ENCODE results near the gene CA12.
A peak's percentile ranks its signal among the peaks of the same experiment; 100 is the strongest.
"Not testable (repeated sequence)": the region's sequence is repeated elsewhere in the genome, so short reads cannot be mapped to it uniquely, and the experiment has no call there.

The CA12 gene

GRCh38 chr15:63381301-63382204, at the start of gene CA12:
CA12 (minus strand) TSS chr15:63381846; CDS start chr15:63381720, 126 bp downstream.
- H3K27ac Mint-ChIP-seq: no peak within 1 kb of the TSS
- peak within 1 kb of the TSS; percentile 74 for H3K4me3 Mint-ChIP-seq
- H3K27me3 Mint-ChIP-seq: peaks cover 27% of the 10 kb centered on the region
- peaks cover 9% of the 10 kb centered on the region for H3K4me1 Mint-ChIP-seq (ENCODE audit: low read depth)
- H3K9me3 Mint-ChIP-seq (ENCODE audit: low read depth): no peaks in the 10 kb centered on the region
- no peaks in the 10 kb centered on the region for H3K36me3 Mint-ChIP-seq

GRCh38 chr15:63430766-63431451, 49.3 kb upstream of the CA12 start:
- no peaks in the 10 kb centered on the region for H3K27me3 Mint-ChIP-seq
- H3K4me1 Mint-ChIP-seq (ENCODE audit: low read depth): peaks cover 3% of the 10 kb centered on the region
- H3K27ac Mint-ChIP-seq: no peak overlapping the region
- no peak overlapping the region for H3K4me3 Mint-ChIP-seq
- H3K36me3 Mint-ChIP-seq: peaks cover 3% of the 10 kb centered on the region
- no peaks in the 10 kb centered on the region for H3K9me3 Mint-ChIP-seq (ENCODE audit: low read depth)

- H3K27me3 Mint-ChIP-seq: no peaks in the 10 kb centered on the region
These were observed 44.9 kb upstream of the CA12 start for GRCh38 chr15:63426552-63426951.

GRCh38 chr15:63425426-63425985, 43.9 kb upstream of the CA12 start:
- Mint-ChIP-seq H3K27me3 (no peaks in the 10 kb centered on the region), H3K9me3 (ENCODE audit: low read depth) (no peaks in the 10 kb centered on the region), H3K27ac (no peak overlapping the region), H3K4me1 (ENCODE audit: low read depth) (no peaks in the 10 kb centered on the region), H3K36me3 (peaks cover 3% of the 10 kb centered on the region), H3K4me3 (no peak overlapping the region)

More at GRCh38 chr15:63426552-63426951, 44.9 kb upstream of the CA12 start:
- Mint-ChIP-seq H3K36me3 (peaks cover 3% of the 10 kb centered on the region), H3K4me1 (ENCODE audit: low read depth) (no peaks in the 10 kb centered on the region), H3K27ac (no peak overlapping the region), H3K9me3 (ENCODE audit: low read depth) (no peaks in the 10 kb centered on the region), H3K4me3 (no peak overlapping the region)

GRCh38 chr15:63422891-63423590, 41.4 kb upstream of the CA12 start:
- no peaks in the 10 kb centered on the region for H3K9me3 Mint-ChIP-seq (ENCODE audit: low read depth)
- H3K27me3 Mint-ChIP-seq: no peaks in the 10 kb centered on the region
- H3K36me3 Mint-ChIP-seq: peaks cover 3% of the 10 kb centered on the region
- no peak overlapping the region for H3K27ac Mint-ChIP-seq
- no peaks in the 10 kb centered on the region for H3K4me1 Mint-ChIP-seq (ENCODE audit: low read depth)
- no peak overlapping the region for H3K4me3 Mint-ChIP-seq

GRCh38 chr15:63421433-63421832, 39.8 kb upstream of the CA12 start:
- H3K4me3 Mint-ChIP-seq: no peak overlapping the region
- no peaks in the 10 kb centered on the region for H3K27me3 Mint-ChIP-seq
- no peaks in the 10 kb centered on the region for H3K4me1 Mint-ChIP-seq (ENCODE audit: low read depth)
- no peaks in the 10 kb centered on the region for H3K9me3 Mint-ChIP-seq (ENCODE audit: low read depth)
- H3K27ac Mint-ChIP-seq: no peak overlapping the region
- no peaks in the 10 kb centered on the region for H3K36me3 Mint-ChIP-seq

GRCh38 chr15:63420333-63420747, 38.7 kb upstream of the CA12 start:
- Mint-ChIP-seq H3K27ac (no peak overlapping the region), H3K9me3 (ENCODE audit: low read depth) (no peaks in the 10 kb centered on the region), H3K27me3 (no peaks in the 10 kb centered on the region), H3K4me3 (no peak overlapping the region), H3K36me3 (no peaks in the 10 kb centered on the region), H3K4me1 (ENCODE audit: low read depth) (peaks cover under 1% of the 10 kb centered on the region)

- Mint-ChIP-seq H3K4me3 (no peak overlapping the region), H3K27ac (no peak overlapping the region), H3K9me3 (ENCODE audit: low read depth) (no peaks in the 10 kb centered on the region), H3K4me1 (ENCODE audit: low read depth) (peaks cover 11% of the 10 kb centered on the region), H3K27me3 (no peaks in the 10 kb centered on the region), H3K36me3 (no peaks in the 10 kb centered on the region)
These were observed 37.2 kb upstream of the CA12 start for GRCh38 chr15:63418811-63419210.

- H3K4me3 Mint-ChIP-seq: no peak overlapping the region
- peaks cover 13% of the 10 kb centered on the region for H3K4me1 Mint-ChIP-seq (ENCODE audit: low read depth)
- no peaks in the 10 kb centered on the region for H3K27me3 Mint-ChIP-seq
- no peaks in the 10 kb centered on the region for H3K36me3 Mint-ChIP-seq
- H3K9me3 Mint-ChIP-seq (ENCODE audit: low read depth): no peaks in the 10 kb centered on the region
- H3K27ac Mint-ChIP-seq: no peak overlapping the region
These were observed 36.1 kb upstream of the CA12 start for GRCh38 chr15:63417721-63418120.

GRCh38 chr15:63417274-63417673, 35.6 kb upstream of the CA12 start:
- H3K27me3 Mint-ChIP-seq; H3K36me3 Mint-ChIP-seq; H3K4me3 Mint-ChIP-seq; H3K27ac Mint-ChIP-seq; H3K9me3 Mint-ChIP-seq (ENCODE audit: low read depth): not testable (repeated sequence)
- H3K4me1 Mint-ChIP-seq (ENCODE audit: low read depth): peaks cover 13% of the 10 kb centered on the region

GRCh38 chr15:63414474-63415120, 33.0 kb upstream of the CA12 start:
- H3K27me3 Mint-ChIP-seq: no peaks in the 10 kb centered on the region
- H3K9me3 Mint-ChIP-seq (ENCODE audit: low read depth): no peaks in the 10 kb centered on the region
- no peak overlapping the region for H3K27ac Mint-ChIP-seq
- no peak overlapping the region for H3K4me3 Mint-ChIP-seq
- peaks cover 13% of the 10 kb centered on the region for H3K4me1 Mint-ChIP-seq (ENCODE audit: low read depth)
- no peaks in the 10 kb centered on the region for H3K36me3 Mint-ChIP-seq

- peaks cover 13% of the 10 kb centered on the region for H3K4me1 Mint-ChIP-seq (ENCODE audit: low read depth)
- H3K4me3 Mint-ChIP-seq: no peak overlapping the region
- no peaks in the 10 kb centered on the region for H3K9me3 Mint-ChIP-seq (ENCODE audit: low read depth)
- no peaks in the 10 kb centered on the region for H3K27me3 Mint-ChIP-seq
- H3K27ac Mint-ChIP-seq: no peak overlapping the region
- H3K36me3 Mint-ChIP-seq: no peaks in the 10 kb centered on the region
These were observed 30.9 kb upstream of the CA12 start for GRCh38 chr15:63412551-63412950.

- Mint-ChIP-seq H3K36me3 (no peaks in the 10 kb centered on the region), H3K27me3 (no peaks in the 10 kb centered on the region), H3K9me3 (ENCODE audit: low read depth) (no peaks in the 10 kb centered on the region), H3K4me3 (no peak overlapping the region), H3K27ac (no peak overlapping the region), H3K4me1 (ENCODE audit: low read depth) (peaks cover 13% of the 10 kb centered on the region)
These were observed 30.2 kb upstream of the CA12 start for GRCh38 chr15:63411866-63412265.

GRCh38 chr15:63409179-63409578, 27.5 kb upstream of the CA12 start:
- Mint-ChIP-seq H3K4me3 (no peak overlapping the region), H3K4me1 (ENCODE audit: low read depth) (peaks cover 6% of the 10 kb centered on the region), H3K36me3 (no peaks in the 10 kb centered on the region), H3K9me3 (ENCODE audit: low read depth) (no peaks in the 10 kb centered on the region), H3K27ac (no peak overlapping the region), H3K27me3 (no peaks in the 10 kb centered on the region)

Data from activated naive CD8-positive, alpha-beta T cell (primary cell).